GM23248 (cell line): ENCODE data around the gene PRSS16.

Source experiments
- EZH2 ChIP-seq: fragments of 200-600 bp; sonication (generic); IDR thresholded peaks from 2 replicates; pipeline ENCODE4 v1.6.1; 2018; ENCODE audit warnings: antibody characterized with exemption, mild to moderate bottlenecking; ENCODE audit not compliant: insufficient read depth, poor library complexity, severe bottlenecking
- EZH2phosphoT487 ChIP-seq: fragments of 200-600 bp; sonication (generic); IDR thresholded peaks from 2 replicates; pipeline ENCODE4 v1.6.1; 2018; ENCODE audit warnings: antibody characterized with exemption, moderate library complexity, mild to moderate bottlenecking, low read depth; ENCODE audit not compliant: insufficient read depth

DNA sequence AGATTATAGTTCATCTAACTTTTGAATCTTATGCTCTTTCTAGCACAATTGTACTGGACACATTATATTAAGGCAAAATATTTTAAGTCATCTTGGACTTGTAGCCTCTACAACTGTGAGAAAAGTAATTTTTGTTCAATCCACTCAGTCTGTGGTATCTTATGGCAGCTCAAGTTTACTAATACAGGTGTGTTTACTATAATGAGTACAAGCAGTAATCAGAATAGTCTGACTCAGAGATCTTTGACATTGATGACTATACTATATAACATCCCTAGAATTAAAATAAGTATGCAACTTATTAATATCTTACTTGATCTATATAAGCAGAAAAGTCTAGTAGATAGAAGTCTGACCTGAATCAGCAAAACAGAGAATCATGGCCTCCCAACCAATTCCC, 40.7 kb upstream of the PRSS16 start:
- TF ChIP-seq EZH2 (no peak), EZH2phosphoT487 (no peak)
